ENCODE data around the gene PLXNA4. TPM values are rescaled to one million over a fixed set of nuclear protein-coding genes. Genes with fewer than 3 reads are reported as not detected.
A peak's percentile ranks its signal among the peaks of the same experiment; 100 is the strongest.

Gene PLXNA4
- total RNA-seq, 2 donors from 2014 or later = 24.0 to 42.7 TPM

DNA sequence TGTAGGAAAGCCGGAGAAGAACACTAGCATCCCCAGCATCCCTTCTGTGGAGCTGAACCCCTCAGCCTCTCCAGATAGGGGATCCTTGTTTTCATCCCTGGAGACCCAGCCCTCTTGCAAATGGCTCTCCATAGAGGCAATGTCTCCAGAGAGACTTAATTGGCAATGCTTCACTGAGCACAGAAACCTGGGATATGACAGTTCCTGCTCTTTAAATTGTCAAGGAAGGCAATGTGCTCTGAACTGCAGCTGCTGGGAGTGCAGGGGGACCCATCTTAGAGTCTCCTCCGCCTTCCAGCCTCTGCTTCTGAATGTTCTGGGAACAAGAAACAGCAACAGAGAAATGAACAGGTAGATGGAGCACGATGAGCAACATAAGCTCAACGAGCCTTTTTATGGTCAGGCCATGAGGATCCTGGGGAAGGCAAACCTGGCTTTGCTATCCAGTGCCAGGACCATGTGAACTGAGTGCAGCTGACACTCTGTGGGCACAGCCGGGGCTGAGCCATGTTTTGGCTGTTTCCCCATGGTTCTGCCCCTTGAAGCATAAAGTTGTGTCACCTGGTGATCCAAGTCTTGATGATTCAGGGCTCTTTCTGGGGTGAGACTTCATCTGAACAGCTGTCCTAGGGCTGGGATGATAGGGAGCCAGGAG lies 481.0 kb downstream of the PLXNA4 start:
- peaks cover 19% of the 10 kb centered on the region for H3K27me3 ChIP-seq (ENCODE audit: control insufficient read depth, insufficient read depth, low read length, poor library complexity, severe bottlenecking)
- H3K27ac ChIP-seq (ENCODE audit: low read depth, low read length) = no peak overlapping the region
- H3K9ac ChIP-seq (ENCODE audit: extremely low read depth, low read length, poor library complexity, severe bottlenecking) = no peak overlapping the region
- H3K27ac Mint-ChIP-seq = no peak overlapping the region
- H3K4me3 Mint-ChIP-seq = no peak overlapping the region
- no peaks in the 10 kb centered on the region for H3K4me1 ChIP-seq (ENCODE audit: control insufficient read depth, insufficient read depth, low read length)
- H3K9me3 Mint-ChIP-seq = no peaks in the 10 kb centered on the region
- 74 to 95% methylated on average over 4 to 5 of the region's 5 CpGs for WGBS, 2 experiments (ENCODE audit: insufficient coverage in 1 of 2, insufficient read length in 1 of 2)
- H3K36me3 ChIP-seq (ENCODE audit: control insufficient read depth, insufficient read depth, low read length) = no peaks in the 10 kb centered on the region
- no peak for TF ChIP-seq CTCF (conservative IDR thresholded peaks at IDR 0.05)
- no peak overlapping the region for H3K4me3 ChIP-seq (ENCODE audit: low read length)
- H3K9me3 ChIP-seq (ENCODE audit: control insufficient read depth, low read length) = no peaks in the 10 kb centered on the region
- no peaks in the 10 kb centered on the region for H3K4me1 Mint-ChIP-seq
- H3K27me3 Mint-ChIP-seq (ENCODE audit: insufficient read depth) = peaks cover 10% of the 10 kb centered on the region
- peak; percentile 17 for DNase-seq
- H3K36me3 Mint-ChIP-seq (ENCODE audit: low read depth) = no peaks in the 10 kb centered on the region

- WGBS, 2 experiments (ENCODE audit: insufficient coverage in 1 of 2, insufficient read length in 1 of 2) = 91 to 93% methylated on average over 2 to 4 of the region's 4 CpGs
- H3K27me3 Mint-ChIP-seq (ENCODE audit: insufficient read depth) = peaks cover 10% of the 10 kb centered on the region
Measured at GRCh38 chr7:132092106-132092505, 484.2 kb downstream of the PLXNA4 start.

GRCh38 chr7:132091706-132092105 lies 484.6 kb downstream of the PLXNA4 start:
- no peak overlapping the region for H3K4me3 Mint-ChIP-seq
- Histone ChIP-seq H3K36me3 (ENCODE audit: control insufficient read depth, insufficient read depth, low read length) (no peaks in the 10 kb centered on the region), H3K4me3 (ENCODE audit: low read length) (no peak overlapping the region), H3K9me3 (ENCODE audit: control insufficient read depth, low read length) (no peaks in the 10 kb centered on the region), H3K27ac (ENCODE audit: low read depth, low read length) (no peak overlapping the region), H3K4me1 (ENCODE audit: control insufficient read depth, insufficient read depth, low read length) (no peaks in the 10 kb centered on the region), H3K27me3 (ENCODE audit: control insufficient read depth, insufficient read depth, low read length, poor library complexity, severe bottlenecking) (peaks cover 13% of the 10 kb centered on the region), H3K9ac (ENCODE audit: extremely low read depth, low read length, poor library complexity, severe bottlenecking) (no peak overlapping the region)
- H3K4me1 Mint-ChIP-seq = no peaks in the 10 kb centered on the region
- no peaks in the 10 kb centered on the region for H3K9me3 Mint-ChIP-seq
- 85 to 86% methylated on average over 1 of the region's 1 CpG for whole genome bisulfite sequencing, 2 experiments (ENCODE audit: insufficient coverage in 1 of 2, insufficient read length in 1 of 2)
- no peaks in the 10 kb centered on the region for H3K36me3 Mint-ChIP-seq (ENCODE audit: low read depth)
- peaks cover 10% of the 10 kb centered on the region for H3K27me3 Mint-ChIP-seq (ENCODE audit: insufficient read depth)
- TF ChIP-seq CTCF (conservative IDR thresholded peaks at IDR 0.05) = no peak
- no peak overlapping the region for H3K27ac Mint-ChIP-seq
- no peak for DNase-seq

More at GRCh38 chr7:132092106-132092505, 484.2 kb downstream of the PLXNA4 start:
- Histone ChIP-seq H3K27ac (ENCODE audit: low read depth, low read length) (no peak overlapping the region), H3K9me3 (ENCODE audit: control insufficient read depth, low read length) (no peaks in the 10 kb centered on the region), H3K4me1 (ENCODE audit: control insufficient read depth, insufficient read depth, low read length) (no peaks in the 10 kb centered on the region), H3K4me3 (ENCODE audit: low read length) (no peak overlapping the region), H3K36me3 (ENCODE audit: control insufficient read depth, insufficient read depth, low read length) (no peaks in the 10 kb centered on the region), H3K9ac (ENCODE audit: extremely low read depth, low read length, poor library complexity, severe bottlenecking) (no peak overlapping the region), H3K27me3 (ENCODE audit: control insufficient read depth, insufficient read depth, low read length, poor library complexity, severe bottlenecking) (peaks cover 13% of the 10 kb centered on the region)
- H3K4me1 Mint-ChIP-seq = no peaks in the 10 kb centered on the region
- peak; percentile 37 for DNase-seq
- no peaks in the 10 kb centered on the region for H3K9me3 Mint-ChIP-seq
- H3K4me3 Mint-ChIP-seq = no peak overlapping the region
- H3K27ac Mint-ChIP-seq = no peak overlapping the region
- TF ChIP-seq CTCF (conservative IDR thresholded peaks at IDR 0.05) = no peak
- no peaks in the 10 kb centered on the region for H3K36me3 Mint-ChIP-seq (ENCODE audit: low read depth)

All from endodermal cell (in vitro differentiated cells).